Measurements from ENCODE around the gene CLIC5.

DNA sequence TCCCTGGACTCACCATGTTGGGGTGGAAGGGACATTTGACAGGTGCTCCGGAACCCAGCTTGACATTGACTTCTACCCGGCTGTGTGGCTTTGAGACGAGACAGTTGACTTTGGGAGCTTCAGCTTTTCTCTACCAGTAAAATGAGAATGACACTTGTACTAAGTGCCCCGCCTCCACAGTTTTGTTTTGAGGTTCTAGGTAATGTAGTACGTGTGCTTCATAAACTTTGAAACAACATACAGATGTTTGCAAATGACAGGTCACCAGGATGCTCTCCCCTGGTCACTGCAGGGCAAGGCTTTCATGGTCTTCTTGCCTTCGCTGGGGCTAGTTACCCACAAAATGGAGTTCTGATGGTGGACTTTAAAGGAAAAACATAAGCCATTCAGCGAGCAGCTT lies 31.3 kb downstream of the CLIC5 start:
- no peak for TF ChIP-seq POLR2AphosphoS5 (IDR thresholded peaks at IDR 0.05; ENCODE audit: low read depth, low read length)
- TF ChIP-seq, protein P1, sequence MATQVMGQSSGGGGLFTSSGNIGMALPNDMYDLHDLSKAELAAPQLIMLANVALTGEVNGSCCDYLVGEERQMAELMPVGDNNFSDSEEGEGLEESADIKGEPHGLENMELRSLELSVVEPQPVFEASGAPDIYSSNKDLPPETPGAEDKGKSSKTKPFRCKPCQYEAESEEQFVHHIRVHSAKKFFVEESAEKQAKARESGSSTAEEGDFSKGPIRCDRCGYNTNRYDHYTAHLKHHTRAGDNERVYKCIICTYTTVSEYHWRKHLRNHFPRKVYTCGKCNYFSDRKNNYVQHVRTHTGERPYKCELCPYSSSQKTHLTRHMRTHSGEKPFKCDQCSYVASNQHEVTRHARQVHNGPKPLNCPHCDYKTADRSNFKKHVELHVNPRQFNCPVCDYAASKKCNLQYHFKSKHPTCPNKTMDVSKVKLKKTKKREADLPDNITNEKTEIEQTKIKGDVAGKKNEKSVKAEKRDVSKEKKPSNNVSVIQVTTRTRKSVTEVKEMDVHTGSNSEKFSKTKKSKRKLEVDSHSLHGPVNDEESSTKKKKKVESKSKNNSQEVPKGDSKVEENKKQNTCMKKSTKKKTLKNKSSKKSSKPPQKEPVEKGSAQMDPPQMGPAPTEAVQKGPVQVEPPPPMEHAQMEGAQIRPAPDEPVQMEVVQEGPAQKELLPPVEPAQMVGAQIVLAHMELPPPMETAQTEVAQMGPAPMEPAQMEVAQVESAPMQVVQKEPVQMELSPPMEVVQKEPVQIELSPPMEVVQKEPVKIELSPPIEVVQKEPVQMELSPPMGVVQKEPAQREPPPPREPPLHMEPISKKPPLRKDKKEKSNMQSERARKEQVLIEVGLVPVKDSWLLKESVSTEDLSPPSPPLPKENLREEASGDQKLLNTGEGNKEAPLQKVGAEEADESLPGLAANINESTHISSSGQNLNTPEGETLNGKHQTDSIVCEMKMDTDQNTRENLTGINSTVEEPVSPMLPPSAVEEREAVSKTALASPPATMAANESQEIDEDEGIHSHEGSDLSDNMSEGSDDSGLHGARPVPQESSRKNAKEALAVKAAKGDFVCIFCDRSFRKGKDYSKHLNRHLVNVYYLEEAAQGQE (IDR thresholded peaks at IDR 0.05; ENCODE audit: insufficient read depth in 1 of 2, low read depth in 2 of 2, low read length in 1 of 2), result no peak

All from Panc1 (cell line).